ENCODE results near the gene PHAF1. TPM values are rescaled to one million over a fixed set of nuclear protein-coding genes. Genes with fewer than 3 reads are reported as not detected.

Gene PHAF1
- total and polyA plus RNA-seq, 2 of the 13 experiments (the other 11 are each of a cell fraction or from before 2014, with no cell fraction given) = 48.3 to 174 TPM

- 0 out of 2 replicates have a peak, but pooled peaks have one; percentile 28 for TF ChIP-seq NFYB (CRISPR knock-in tag; IDR thresholded peaks at IDR 0.05)
- no peak for TF ChIP-seq EHMT2 (IDR thresholded peaks at IDR 0.05; ENCODE audit: borderline replicate concordance, low read depth, low read length)
- 0 out of 2 replicates have a peak, but pooled peaks have one; percentile 15 for TF ChIP-seq KLF15 (CRISPR knock-in tag; IDR thresholded peaks at IDR 0.05; ENCODE audit: borderline replicate concordance)
- no peak for TF ChIP-seq RNF2 (conservative IDR thresholded peaks at IDR 0.05; ENCODE audit: low read depth)
- TF ChIP-seq, protein P1, sequence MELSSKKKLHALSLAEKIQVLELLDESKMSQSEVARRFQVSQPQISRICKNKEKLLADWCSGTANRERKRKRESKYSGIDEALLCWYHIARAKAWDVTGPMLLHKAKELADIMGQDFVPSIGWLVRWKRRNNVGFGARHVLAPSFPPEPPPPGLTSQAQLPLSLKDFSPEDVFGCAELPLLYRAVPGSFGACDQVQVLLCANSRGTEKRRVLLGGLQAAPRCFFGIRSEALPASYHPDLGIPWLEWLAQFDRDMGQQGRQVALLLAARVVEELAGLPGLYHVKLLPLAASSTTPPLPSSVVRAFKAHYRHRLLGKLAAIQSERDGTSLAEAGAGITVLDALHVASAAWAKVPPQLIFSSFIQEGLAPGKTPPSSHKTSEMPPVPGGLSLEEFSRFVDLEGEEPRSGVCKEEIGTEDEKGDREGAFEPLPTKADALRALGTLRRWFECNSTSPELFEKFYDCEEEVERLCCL (CRISPR knock-in tag; IDR thresholded peaks at IDR 0.05; ENCODE audit: borderline replicate concordance) = peak; percentile 63; the same call in 1 of the 2 replicates
- TF ChIP-seq, protein P2, sequence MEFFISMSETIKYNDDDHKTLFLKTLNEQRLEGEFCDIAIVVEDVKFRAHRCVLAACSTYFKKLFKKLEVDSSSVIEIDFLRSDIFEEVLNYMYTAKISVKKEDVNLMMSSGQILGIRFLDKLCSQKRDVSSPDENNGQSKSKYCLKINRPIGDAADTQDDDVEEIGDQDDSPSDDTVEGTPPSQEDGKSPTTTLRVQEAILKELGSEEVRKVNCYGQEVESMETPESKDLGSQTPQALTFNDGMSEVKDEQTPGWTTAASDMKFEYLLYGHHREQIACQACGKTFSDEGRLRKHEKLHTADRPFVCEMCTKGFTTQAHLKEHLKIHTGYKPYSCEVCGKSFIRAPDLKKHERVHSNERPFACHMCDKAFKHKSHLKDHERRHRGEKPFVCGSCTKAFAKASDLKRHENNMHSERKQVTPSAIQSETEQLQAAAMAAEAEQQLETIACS (CRISPR knock-in tag; IDR thresholded peaks at IDR 0.05) = peak; percentile 34; the same call in 1 of the 2 replicates
- TF ChIP-seq ZSCAN9 (CRISPR knock-in tag; IDR thresholded peaks at IDR 0.05; ENCODE audit: borderline replicate concordance) = 0 out of 2 replicates have a peak, but pooled peaks have one; percentile 31
- peak; percentile 51 for TF ChIP-seq HNRNPK (IDR thresholded peaks at IDR 0.05; ENCODE audit: low read depth, low read length, poor library complexity, severe bottlenecking)
- peak; percentile 31 for TF ChIP-seq RBM39 (IDR thresholded peaks at IDR 0.05; ENCODE audit: low read depth, low read length, poor library complexity, severe bottlenecking)
- no peak for TF ChIP-seq CBX5 (CRISPR knock-in tag; IDR thresholded peaks at IDR 0.05; ENCODE audit: borderline replicate concordance)
- 0 out of 2 replicates have a peak, but pooled peaks have one; percentile 49 for TF ChIP-seq KAT8 (CRISPR knock-in tag; IDR thresholded peaks at IDR 0.05)
- peak; percentile 54; the same call in 1 of the 2 replicates for TF ChIP-seq ZFP36L1 (CRISPR knock-in tag; IDR thresholded peaks at IDR 0.05)
- no peak for TF ChIP-seq PPARG (CRISPR knock-in tag; conservative IDR thresholded peaks at IDR 0.05)
- no peak for TF ChIP-seq ZNF773 (CRISPR knock-in tag; IDR thresholded peaks at IDR 0.05; ENCODE audit: borderline replicate concordance)
- TF ChIP-seq, protein P3, sequence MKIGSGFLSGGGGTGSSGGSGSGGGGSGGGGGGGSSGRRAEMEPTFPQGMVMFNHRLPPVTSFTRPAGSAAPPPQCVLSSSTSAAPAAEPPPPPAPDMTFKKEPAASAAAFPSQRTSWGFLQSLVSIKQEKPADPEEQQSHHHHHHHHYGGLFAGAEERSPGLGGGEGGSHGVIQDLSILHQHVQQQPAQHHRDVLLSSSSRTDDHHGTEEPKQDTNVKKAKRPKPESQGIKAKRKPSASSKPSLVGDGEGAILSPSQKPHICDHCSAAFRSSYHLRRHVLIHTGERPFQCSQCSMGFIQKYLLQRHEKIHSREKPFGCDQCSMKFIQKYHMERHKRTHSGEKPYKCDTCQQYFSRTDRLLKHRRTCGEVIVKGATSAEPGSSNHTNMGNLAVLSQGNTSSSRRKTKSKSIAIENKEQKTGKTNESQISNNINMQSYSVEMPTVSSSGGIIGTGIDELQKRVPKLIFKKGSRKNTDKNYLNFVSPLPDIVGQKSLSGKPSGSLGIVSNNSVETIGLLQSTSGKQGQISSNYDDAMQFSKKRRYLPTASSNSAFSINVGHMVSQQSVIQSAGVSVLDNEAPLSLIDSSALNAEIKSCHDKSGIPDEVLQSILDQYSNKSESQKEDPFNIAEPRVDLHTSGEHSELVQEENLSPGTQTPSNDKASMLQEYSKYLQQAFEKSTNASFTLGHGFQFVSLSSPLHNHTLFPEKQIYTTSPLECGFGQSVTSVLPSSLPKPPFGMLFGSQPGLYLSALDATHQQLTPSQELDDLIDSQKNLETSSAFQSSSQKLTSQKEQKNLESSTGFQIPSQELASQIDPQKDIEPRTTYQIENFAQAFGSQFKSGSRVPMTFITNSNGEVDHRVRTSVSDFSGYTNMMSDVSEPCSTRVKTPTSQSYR (CRISPR knock-in tag; IDR thresholded peaks at IDR 0.05; ENCODE audit: borderline replicate concordance) = peak; percentile 81; the same call in 1 of the 2 replicates
- TF ChIP-seq, protein P4, sequence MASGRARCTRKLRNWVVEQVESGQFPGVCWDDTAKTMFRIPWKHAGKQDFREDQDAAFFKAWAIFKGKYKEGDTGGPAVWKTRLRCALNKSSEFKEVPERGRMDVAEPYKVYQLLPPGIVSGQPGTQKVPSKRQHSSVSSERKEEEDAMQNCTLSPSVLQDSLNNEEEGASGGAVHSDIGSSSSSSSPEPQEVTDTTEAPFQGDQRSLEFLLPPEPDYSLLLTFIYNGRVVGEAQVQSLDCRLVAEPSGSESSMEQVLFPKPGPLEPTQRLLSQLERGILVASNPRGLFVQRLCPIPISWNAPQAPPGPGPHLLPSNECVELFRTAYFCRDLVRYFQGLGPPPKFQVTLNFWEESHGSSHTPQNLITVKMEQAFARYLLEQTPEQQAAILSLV (CRISPR knock-in tag; IDR thresholded peaks at IDR 0.05; ENCODE audit: borderline replicate concordance) = peak; percentile 75; the same call in 1 of the 2 replicates
- peak; percentile 61; the same call in 1 of the 2 replicates for TF ChIP-seq TFDP1 (CRISPR knock-in tag; IDR thresholded peaks at IDR 0.05; ENCODE audit: borderline replicate concordance)
- peak; percentile 96 for TF ChIP-seq ZFX (CRISPR knock-in tag; IDR thresholded peaks at IDR 0.05; ENCODE audit: low read depth)
- peak; percentile 18; the same call in 1 of the 2 replicates for TF ChIP-seq POGZ (CRISPR knock-in tag; IDR thresholded peaks at IDR 0.05)
- 0 out of 2 replicates have a peak, but pooled peaks have one; percentile 11 for TF ChIP-seq KDM6A (CRISPR knock-in tag; IDR thresholded peaks at IDR 0.05; ENCODE audit: low read depth)
- no peak for TF ChIP-seq TEAD2 (CRISPR knock-in tag; IDR thresholded peaks at IDR 0.05)
Observed at GRCh38 chr16:67170168-67170948, 60.6 kb downstream of the PHAF1 start, which contains the start of gene NOL3 (continued).

All from HepG2 (cell line).